Mucosa of descending colon (tissue), 3 donors: ENCODE data around the gene CLSTN2. TPM values are rescaled to one million over a fixed set of nuclear protein-coding genes. Genes with fewer than 3 reads are reported as not detected.

Experiments used
- ATAC-seq: fragments of 200-7000 bp; cut with Tn5 transposase; one replicate; pipeline ENCODE4 v1.9.1; 2020; ENCODE audit warnings: mild to moderate bottlenecking, moderate library complexity
- DNase-seq, 3 donors: peaks; one replicate each; pipeline ENCODE4 v3.0.0-alpha.2; 2020
- H3K36me3 ChIP-seq: fragments of 200-600 bp; one replicate; pipeline ENCODE4 v1.8.0; 2021; ENCODE audit warnings: low read depth, mild to moderate bottlenecking
- H3K4me1 ChIP-seq: fragments of 200-600 bp; one replicate; pipeline ENCODE4 v1.8.0; 2021; ENCODE audit warnings: low read depth, mild to moderate bottlenecking
- H3K4me3 ChIP-seq: fragments of 200-600 bp; one replicate; pipeline ENCODE4 v1.8.0; 2021; ENCODE audit warnings: mild to moderate bottlenecking
- H3K9me3 ChIP-seq: fragments of 200-600 bp; one replicate; pipeline ENCODE4 v1.8.0; 2021; ENCODE audit warnings: mild to moderate bottlenecking
- intact Hi-C, 2 donors: fragments of 100-400 bp; cut with DNase I in 1 of 2; cut with micrococcal nuclease in 1 of 2; formaldehyde crosslinking; loops; one replicate each; pipeline versions ENCODE4 v1.11.0 to v1.11.1; 2022; cut with DNase I, micrococcal nuclease
- total RNA-seq, 3 donors: library from RNA; stranded (reverse); fragmentation: NEBNext Ultra II Directional in 2 of 3; extraction: Animal tissue kit (Norgen Biotek cat#: 25700) in 2 of 3; gene quantifications; one replicate each; pipeline versions ENCODE4 v1.2.1 to v1.2.4, GENCODE V29; 2021 to 2023
- TF ChIP-seq, protein P1 (sequence below): fragments of 200-600 bp; IDR thresholded peaks from one replicate; pipeline ENCODE4 v1.8.0; 2022; ENCODE audit warnings: antibody characterized with exemption, mild to moderate bottlenecking
- donor health status: DM: no; HTN: no; CAD: no; lungs with moderate emphysema.
- donor health status: DM: no; HTN: no; CAD: no.
- donor health status: DM: no; HTN: yes; CAD: no.

The CLSTN2 gene
- total RNA-seq, 3 donors from 2014 or later: 0.90 to 5.3 (median 2.5) TPM

DNA sequence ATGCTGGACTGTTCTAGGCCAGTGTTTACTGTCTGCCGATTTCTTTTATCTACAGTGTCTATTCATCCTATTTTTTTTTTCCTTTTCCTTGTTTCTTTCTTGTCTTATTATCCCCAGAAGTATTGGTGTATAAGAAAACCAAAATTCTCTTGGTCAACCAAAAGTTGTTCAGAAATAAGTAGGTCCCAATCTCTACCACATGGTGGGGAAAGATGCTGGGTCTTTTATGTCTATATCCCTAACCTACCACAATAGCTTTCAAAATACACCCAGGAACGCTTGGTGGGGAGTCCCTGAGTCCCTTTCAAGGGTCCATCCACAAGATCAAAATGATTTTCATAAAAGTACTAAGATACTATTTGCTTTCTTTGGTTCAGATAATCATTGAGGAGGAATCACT lies 225.6 kb downstream of the CLSTN2 start:
- no peak for ATAC-seq
- TF ChIP-seq, protein P1, sequence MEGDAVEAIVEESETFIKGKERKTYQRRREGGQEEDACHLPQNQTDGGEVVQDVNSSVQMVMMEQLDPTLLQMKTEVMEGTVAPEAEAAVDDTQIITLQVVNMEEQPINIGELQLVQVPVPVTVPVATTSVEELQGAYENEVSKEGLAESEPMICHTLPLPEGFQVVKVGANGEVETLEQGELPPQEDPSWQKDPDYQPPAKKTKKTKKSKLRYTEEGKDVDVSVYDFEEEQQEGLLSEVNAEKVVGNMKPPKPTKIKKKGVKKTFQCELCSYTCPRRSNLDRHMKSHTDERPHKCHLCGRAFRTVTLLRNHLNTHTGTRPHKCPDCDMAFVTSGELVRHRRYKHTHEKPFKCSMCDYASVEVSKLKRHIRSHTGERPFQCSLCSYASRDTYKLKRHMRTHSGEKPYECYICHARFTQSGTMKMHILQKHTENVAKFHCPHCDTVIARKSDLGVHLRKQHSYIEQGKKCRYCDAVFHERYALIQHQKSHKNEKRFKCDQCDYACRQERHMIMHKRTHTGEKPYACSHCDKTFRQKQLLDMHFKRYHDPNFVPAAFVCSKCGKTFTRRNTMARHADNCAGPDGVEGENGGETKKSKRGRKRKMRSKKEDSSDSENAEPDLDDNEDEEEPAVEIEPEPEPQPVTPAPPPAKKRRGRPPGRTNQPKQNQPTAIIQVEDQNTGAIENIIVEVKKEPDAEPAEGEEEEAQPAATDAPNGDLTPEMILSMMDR: no peak

DNA sequence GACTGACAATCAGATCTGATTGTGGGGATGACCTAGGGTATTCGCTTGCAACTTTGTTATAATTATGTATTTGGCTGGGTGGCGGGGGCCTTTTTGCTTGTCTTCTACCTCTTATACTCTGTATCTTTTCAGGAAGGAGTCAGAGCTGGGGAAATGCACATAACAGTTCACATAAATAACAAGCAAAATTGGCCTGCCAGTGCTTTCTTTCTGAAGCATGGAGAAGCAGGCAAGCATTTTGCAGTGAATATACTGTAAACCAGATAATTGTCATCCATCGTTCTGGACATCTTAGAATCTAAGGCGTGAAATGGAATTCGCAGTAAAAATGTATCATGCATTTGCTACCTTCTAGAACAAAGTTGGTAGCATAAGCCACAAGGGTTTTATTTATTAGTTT lies 227.6 kb downstream of the CLSTN2 start:
- TF ChIP-seq, protein P1: no peak
- Histone ChIP-seq H3K9me3 (no peaks in the 10 kb centered on the region), H3K36me3 (no peaks in the 10 kb centered on the region), H3K4me3 (no peak overlapping the region), H3K4me1 (no peaks in the 10 kb centered on the region)
- DNase-seq: no peak
- intact Hi-C loops: no loop called here
- no peak for ATAC-seq

More for the DNA sequence above, 225.6 kb downstream of the CLSTN2 start:
- no peaks in the 10 kb centered on the region for H3K4me1 ChIP-seq
- no peak overlapping the region for H3K4me3 ChIP-seq
- no peaks in the 10 kb centered on the region for H3K36me3 ChIP-seq
- no peak for DNase-seq
- intact Hi-C loops: no loop called here
- no peaks in the 10 kb centered on the region for H3K9me3 ChIP-seq

DNA sequence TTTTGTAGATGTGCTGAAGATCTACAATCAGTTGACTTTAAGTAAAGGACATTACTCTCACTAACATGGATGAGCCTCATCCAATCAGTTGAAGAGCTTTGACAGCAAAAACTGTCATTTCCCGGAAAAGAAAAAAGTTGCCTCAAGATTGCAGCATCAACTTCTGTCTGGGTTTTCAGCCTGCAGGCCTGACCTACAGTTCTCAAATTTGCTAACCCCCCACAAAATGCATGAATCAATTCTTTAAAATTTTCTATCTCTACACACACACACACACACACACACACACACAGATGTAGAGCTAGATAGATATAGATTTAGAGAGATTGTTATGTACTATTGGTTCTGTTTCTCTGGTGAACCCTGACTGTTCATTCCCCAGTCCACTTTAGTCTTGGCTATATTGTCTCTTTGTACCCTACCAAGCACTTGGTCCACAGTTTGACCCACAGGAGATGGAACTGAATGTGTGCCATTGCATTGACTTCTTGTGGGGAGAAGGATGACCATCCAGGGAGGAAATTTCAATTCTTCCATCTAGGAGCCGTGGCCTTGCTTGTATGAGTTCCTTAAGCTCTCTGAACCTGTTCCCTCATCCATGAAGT lies 228.3 kb downstream of the CLSTN2 start:
- Histone ChIP-seq H3K4me3 (no peak overlapping the region), H3K4me1 (no peaks in the 10 kb centered on the region), H3K9me3 (no peaks in the 10 kb centered on the region), H3K36me3 (no peaks in the 10 kb centered on the region)
- intact Hi-C loops: no loop called here
- DNase-seq: no peak
- ATAC-seq: no peak
- TF ChIP-seq, protein P1: no peak

DNA sequence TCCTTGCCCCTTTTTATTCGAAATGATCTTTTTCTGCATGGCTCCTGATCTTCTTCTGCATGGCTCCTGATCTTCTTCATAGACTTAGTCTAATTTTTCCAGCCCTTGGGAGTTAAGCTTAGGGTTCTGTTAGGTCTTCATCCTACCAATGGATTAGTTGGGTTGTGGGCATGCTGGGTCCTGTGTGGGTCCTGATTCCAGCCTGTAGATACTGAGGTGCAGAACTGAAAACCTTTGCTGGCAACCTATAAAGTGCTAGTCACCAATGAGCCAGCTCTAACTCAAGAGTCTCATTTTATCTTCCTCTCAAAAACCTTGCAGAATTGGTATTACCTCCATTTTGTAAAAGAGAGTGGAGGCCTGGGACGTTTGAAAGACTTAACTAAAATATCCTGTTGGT lies 229.2 kb downstream of the CLSTN2 start:
- TF ChIP-seq, protein P1: no peak
- no peak for ATAC-seq
- intact Hi-C loops: no loop called here
- Histone ChIP-seq H3K4me3 (no peak overlapping the region), H3K36me3 (no peaks in the 10 kb centered on the region), H3K9me3 (no peaks in the 10 kb centered on the region), H3K4me1 (no peaks in the 10 kb centered on the region)
- no peak for DNase-seq

DNA sequence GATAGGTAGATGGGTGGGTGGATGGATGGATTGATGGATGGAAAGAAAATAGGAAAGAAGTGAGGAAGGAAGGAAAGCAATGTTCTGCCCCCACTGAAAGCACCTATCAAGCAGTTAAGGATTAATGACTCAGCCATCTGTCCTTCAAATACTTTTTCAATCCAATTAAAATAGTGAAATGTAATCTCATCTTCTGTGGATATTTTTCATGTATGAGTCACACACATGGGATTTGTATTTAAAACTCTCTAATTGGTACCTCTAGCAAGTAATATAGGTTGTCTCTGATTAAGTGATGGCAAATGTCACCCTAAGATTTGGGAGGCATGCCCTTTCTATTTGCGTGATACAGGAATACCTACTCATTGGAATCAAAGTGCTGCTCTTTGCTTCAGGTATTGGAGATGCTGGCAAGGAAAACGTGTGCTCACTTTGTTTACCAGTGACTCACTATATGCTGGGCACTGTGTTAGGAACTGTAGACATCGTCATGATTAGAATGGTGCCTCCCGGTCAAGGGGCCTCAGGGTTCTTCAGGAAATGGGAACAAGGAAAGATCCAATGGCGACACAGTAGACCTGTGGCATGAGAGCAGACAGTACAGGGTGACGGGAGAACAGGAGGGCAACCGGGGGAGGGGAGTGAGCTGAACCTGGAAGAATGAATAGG lies 230.1 kb downstream of the CLSTN2 start:
- Histone ChIP-seq H3K4me3 (no peak overlapping the region), H3K4me1 (no peaks in the 10 kb centered on the region), H3K36me3 (no peaks in the 10 kb centered on the region), H3K9me3 (no peaks in the 10 kb centered on the region)
- TF ChIP-seq, protein P1: no peak
- no peak for ATAC-seq
- intact Hi-C loops: no loop called here
- DNase-seq: no peak
